Epithelial cell of proximal tubule (primary cell): ENCODE measurements around the gene LRRK1. TPM values are rescaled to one million over a fixed set of nuclear protein-coding genes. Genes with fewer than 3 reads are reported as not detected.

ENCODE experiments used
- DNase-seq: peaks from one replicate; pipeline ENCODE4 v3.0.0-alpha.2; 2011; ENCODE audit warnings: low read depth
- H3K4me3 ChIP-seq: 2 replicates; pipeline ENCODE4 v1.5.1; 2011; ENCODE audit warnings: low read depth, mild to moderate bottlenecking, low read length
- total RNA-seq: library from RNA; depleted of rRNA; stranded (reverse); fragments of >200 nt; gene quantifications from 2 replicates; pipeline ENCODE4 v1.2.3, GENCODE V29; 2015
- TF ChIP-seq, protein P1 (sequence below): conservative IDR thresholded peaks from 2 replicates; pipeline ENCODE4 v1.5.1; 2012; ENCODE audit warnings: low read depth, mild to moderate bottlenecking, low read length

LRRK1 gene
- total RNA-seq, 1 donor from 2014 or later = 8.1 TPM

DNA sequence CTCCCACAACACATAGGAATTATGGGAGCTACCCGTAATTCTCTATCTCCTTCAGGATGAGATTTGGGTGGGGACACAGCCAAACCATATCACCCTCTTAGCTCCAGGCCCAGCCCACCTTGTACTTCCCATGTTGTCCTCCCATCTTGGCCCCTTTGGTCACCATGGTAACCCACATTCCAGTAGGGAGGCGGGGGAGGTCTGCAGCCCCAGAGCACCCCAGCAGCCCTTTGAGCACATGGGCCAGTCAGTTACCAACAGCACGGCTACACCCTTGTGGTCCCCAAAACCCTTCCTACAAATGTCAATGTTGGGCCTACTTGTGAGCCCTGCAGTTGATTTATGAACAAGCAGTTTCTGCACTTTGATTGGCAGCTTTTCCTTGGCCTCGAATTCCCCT is 84.5 kb downstream of the LRRK1 start:
- H3K4me3 ChIP-seq = no peak overlapping the region
- no peak for DNase-seq
- TF ChIP-seq, protein P1, sequence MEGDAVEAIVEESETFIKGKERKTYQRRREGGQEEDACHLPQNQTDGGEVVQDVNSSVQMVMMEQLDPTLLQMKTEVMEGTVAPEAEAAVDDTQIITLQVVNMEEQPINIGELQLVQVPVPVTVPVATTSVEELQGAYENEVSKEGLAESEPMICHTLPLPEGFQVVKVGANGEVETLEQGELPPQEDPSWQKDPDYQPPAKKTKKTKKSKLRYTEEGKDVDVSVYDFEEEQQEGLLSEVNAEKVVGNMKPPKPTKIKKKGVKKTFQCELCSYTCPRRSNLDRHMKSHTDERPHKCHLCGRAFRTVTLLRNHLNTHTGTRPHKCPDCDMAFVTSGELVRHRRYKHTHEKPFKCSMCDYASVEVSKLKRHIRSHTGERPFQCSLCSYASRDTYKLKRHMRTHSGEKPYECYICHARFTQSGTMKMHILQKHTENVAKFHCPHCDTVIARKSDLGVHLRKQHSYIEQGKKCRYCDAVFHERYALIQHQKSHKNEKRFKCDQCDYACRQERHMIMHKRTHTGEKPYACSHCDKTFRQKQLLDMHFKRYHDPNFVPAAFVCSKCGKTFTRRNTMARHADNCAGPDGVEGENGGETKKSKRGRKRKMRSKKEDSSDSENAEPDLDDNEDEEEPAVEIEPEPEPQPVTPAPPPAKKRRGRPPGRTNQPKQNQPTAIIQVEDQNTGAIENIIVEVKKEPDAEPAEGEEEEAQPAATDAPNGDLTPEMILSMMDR = no peak

DNA sequence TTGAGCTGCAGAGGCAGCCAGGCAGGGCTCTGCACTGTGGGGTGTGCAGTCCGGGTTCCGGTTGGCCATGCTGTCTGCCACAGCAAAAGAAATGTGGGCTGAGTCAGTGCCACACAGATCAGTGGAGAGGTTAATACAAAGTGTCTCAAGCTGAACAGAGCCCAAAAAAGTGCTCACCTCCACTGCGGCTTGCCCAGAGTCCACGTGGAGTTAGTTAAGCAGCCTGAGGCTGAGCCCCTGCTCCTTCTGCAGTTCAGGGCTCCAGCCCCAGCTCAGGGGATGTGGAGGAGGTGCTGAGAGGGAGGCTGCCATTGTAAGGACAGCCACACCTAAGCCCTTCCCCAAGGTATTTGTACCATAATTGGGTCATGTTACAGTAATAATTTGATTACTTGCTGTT is 85.3 kb downstream of the LRRK1 start:
- no peak for DNase-seq
- TF ChIP-seq, protein P1 = no peak

DNA sequence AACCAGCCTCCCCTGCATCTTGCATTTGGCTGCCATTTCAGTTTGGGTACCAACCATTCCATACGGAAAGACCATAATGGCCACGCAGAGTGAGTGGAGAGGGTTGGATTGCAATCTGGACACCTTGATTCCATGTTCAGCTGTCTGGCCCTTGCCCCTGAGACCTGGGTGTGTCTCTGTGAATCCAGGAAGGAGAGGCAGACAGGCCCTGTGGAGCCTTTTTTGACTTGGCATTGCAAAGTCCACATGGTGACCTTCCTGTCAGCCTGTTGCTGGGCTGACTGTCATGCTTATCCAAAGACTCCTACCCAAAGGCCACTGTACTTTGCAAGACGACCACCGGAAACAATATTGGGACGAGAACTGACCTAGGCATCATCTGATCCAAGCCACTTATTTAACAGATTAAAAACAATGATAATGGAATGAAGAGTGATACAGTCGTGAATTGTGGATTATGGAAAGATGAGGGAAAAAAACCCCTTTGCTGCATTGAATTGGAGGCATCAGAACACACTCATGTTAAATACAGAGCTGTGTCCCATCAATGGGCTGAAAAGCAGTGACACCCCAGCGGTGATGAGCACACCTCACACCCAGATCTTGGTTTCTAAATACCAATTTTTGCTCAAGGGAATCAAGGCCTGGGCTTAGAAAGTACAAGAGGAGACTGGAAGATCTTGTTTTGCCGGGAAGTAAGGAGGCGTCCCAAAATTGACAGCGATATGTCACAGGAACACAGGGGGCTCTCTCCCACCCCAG is 86.0 kb downstream of the LRRK1 start:
- no peak for DNase-seq
- no peak overlapping the region for H3K4me3 ChIP-seq
- TF ChIP-seq, protein P1 = no peak

More for the DNA sequence above, 85.3 kb downstream of the LRRK1 start:
- H3K4me3 ChIP-seq = no peak overlapping the region

DNA sequence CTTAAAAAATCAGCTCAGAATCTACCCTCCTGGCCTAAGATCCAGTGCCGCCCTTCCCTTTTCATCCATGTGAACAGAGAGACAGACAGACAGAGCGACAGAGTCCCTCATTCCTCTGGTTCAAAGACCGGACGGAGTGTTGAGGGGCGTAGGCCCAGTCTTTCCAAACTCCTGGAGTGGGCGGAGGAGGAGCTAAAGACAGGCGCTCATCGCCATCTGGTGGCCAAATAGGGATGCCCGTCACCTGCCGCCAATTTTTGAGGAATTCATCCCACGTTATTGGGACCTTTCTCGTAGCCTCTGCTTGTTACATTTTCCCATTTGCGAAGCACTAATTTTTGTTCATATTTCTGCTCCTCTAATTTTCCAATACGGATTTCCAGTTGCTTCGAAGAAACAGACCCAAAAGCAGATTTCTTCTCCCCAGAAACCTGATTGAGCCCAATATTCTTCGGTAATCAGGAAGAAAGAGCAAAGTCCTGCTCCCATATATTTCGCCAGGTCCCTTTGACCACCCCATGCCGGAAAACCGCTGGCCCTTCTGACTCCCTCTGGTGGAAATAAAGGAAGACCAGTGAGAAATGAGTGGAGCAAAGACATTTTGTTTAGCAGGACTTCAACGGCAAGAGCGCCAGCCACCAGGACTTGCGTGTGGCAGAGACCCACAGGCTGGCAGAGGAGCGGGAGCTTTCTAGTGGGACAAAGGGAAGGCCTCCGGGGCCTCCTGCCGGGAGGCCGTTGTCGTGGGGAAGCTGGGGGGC is 88.0 kb downstream of the LRRK1 start:
- DNase-seq = no peak
- TF ChIP-seq, protein P1 = peak; percentile 77

GRCh38 chr15:101008158-101009139 is 89.3 kb downstream of the LRRK1 start:
- TF ChIP-seq, protein P1 = peak; percentile 95
- no peak for DNase-seq
- peak overlapping the region; percentile 67 for H3K4me3 ChIP-seq

More for the DNA sequence above, 88.0 kb downstream of the LRRK1 start:
- H3K4me3 ChIP-seq = peak overlapping the region; percentile 4

GRCh38 chr15:101009176-101009575 is 90.0 kb downstream of the LRRK1 start:
- peak overlapping the region; percentile 67 for H3K4me3 ChIP-seq
- no peak for DNase-seq
- TF ChIP-seq, protein P1 = no peak
